HG02852 (cell line): ENCODE measurements around the gene MRPS24.
A peak's percentile ranks its signal among the peaks of the same experiment; 100 is the strongest.
"Not testable (repeated sequence)": the region's sequence is repeated elsewhere in the genome, so short reads cannot be mapped to it uniquely, and the experiment has no call there.

Experiments used
- ATAC-seq: cut with Tn5 transposase; IDR thresholded peaks from one replicate; pipeline ENCODE4 v1.9.1; 2021; ENCODE audit warnings: mild to moderate bottlenecking, moderate library complexity; ENCODE audit not compliant: unreplicated experiment

The MRPS24 gene

DNA sequence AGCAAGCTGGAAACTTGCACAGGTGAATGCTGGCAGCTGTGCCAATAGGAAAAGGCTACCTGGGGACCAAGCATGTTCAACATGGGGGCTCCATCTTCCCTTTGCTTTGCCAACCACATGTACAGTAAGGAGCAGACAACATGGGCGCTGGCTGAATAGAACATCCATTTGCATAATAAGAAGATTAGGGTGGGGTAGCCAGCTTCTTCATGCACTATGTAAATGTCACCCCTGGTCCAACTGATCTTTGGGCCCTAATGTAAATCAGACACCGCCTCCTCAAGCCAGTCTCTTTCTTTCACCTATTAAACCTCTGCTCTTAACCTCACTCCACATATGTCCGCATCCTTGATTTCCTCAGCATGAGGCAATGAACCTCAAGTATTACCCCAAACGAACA is 26.0 kb downstream of the MRPS24 start:
- ATAC-seq = no peak

- no peak for ATAC-seq
These were observed 31.1 kb downstream of the MRPS24 start for GRCh38 chr7:43838201-43838658.

DNA sequence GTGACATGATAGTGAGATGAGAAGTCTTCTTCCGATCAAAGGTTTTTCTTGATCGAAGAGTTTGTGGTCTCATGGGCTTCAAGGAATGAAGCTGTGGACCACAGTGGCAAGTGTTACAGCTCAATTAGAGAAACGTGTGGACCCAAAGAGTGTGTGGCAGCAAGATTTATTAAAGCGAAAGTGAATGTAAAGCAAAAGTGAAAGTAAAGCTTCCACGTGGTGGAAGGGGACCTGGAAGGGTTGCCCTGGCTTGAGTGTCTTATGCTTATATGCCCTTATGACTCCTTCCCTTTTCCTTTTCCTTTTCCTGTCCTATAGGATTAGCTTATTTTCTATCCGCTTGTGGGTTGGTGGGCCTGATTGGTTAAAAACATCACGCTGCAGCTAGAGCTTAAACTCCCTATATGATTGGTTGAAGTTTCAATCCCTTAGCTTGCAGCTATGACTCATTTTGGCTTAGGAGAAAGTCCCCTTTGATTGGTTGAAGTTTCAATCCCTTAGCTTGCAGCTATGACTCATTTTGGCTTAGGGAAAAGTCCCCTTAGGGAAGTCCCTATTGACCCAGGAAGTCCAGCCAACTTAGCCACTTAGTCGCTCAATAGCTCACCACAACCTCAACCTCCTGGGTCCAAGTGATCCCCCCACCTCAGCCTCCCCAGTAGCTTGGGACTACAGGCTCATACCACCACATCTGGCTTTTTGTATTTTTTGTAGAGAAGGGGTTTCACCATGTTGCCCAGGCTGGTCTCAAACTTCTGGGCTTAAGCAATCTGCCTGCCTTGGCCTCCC is 34.7 kb downstream of the MRPS24 start:
- ATAC-seq = peak; percentile 57

- not testable (repeated sequence) for ATAC-seq
These were observed 38.4 kb downstream of the MRPS24 start for GRCh38 chr7:43830917-43831316.

- no peak for ATAC-seq
These were observed 43.9 kb downstream of the MRPS24 start for GRCh38 chr7:43825391-43825808.

GRCh38 chr7:43824963-43825362 is 44.4 kb downstream of the MRPS24 start:
- ATAC-seq = no peak

DNA sequence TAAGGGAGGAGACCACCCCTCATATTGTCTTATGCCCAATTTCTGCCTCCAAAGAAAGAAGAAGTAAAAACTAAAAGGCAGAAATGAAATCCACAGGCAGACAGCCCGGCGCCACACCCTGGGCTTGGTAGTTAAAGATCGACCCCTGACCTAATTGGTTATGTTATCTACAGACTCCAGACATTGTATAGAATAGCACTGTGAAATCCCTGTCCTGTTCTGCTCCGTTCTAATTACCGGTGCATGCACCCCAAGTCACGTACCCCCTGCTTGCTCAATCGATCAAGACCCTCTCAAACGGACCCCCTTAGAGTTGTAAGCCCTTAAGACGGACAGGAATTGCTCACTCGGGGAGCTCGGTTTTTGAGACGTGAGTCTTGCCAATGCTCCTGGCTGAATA is 44.8 kb downstream of the MRPS24 start:
- not testable (repeated sequence) for ATAC-seq

DNA sequence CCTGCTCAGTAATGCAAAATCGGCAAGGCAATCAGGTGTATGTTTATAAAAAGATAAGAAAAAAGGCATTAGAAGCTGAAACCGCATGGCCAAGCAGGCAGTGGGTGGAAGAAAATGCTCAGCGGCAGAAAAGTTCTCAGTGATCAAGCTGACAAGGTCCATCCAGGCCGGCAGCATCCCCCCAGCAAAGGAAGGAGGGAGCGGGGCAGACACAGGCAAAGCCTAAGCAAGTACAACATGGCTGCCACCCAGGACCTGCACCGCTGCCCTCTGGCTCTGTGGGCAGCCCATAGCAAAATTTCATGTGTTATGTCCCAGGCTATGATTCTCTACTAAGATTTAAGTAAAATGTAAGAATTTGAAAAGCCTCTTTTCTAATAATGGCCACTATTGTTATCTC is 45.4 kb downstream of the MRPS24 start:
- no peak for ATAC-seq

- ATAC-seq = not testable (repeated sequence)
These were observed 45.9 kb downstream of the MRPS24 start for GRCh38 chr7:43823425-43823824.
